Measurements from ENCODE around the gene TNNT3.

TNNT3 gene

GRCh38 chr11:1896468-1896867 lies 23.0 kb upstream of the TNNT3 start:
- no peak for DNase-seq (ENCODE audit: low read depth in 2 of 3, low spot score in 1 of 3)

DNA sequence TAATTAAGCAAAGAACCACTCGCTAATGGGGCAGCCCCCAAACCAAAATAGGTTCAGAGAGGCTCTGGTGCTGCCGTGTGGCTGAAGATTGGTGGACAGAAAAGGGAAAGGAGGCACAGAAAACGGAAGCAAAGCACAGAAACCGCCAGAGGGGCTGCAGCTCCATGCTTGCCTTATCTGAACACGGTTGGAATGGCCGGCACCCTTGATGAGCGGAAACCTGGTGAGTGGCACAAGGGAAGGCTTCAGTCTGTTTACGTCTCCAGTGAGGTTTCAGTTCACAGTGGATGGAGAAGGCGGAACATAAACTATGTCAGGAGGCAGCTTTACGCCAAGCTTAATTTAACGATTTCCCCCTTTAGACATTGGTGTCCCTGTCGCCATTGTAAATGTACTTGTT lies 22.6 kb upstream of the TNNT3 start:
- no peak for DNase-seq (ENCODE audit: low read depth in 2 of 3, low spot score in 1 of 3)

DNA sequence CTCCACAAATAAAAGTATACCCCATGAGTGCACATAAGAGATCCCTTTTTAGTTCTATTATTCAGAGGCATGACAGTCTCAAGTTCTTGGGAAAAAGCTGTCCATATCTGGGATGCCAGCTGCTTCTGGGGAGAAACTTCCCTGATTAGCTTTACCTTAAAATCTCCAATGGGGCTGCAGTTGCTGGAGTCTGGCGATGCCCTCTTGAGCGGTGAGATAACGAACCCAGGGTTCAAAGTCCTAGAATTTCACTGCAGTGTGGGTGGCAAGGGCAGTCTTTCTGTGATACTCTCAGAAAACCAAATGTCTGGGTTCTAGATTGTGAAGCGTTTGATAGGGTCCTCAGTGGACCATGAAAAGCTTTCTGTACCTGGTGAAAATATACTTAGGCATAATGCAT lies 20.4 kb upstream of the TNNT3 start:
- no peak for DNase-seq (ENCODE audit: low read depth in 2 of 3, low spot score in 1 of 3)

- no peak for DNase-seq (ENCODE audit: low read depth in 2 of 3, low spot score in 1 of 3)
Measured at GRCh38 chr11:1899686-1900085, 19.8 kb upstream of the TNNT3 start.

DNA sequence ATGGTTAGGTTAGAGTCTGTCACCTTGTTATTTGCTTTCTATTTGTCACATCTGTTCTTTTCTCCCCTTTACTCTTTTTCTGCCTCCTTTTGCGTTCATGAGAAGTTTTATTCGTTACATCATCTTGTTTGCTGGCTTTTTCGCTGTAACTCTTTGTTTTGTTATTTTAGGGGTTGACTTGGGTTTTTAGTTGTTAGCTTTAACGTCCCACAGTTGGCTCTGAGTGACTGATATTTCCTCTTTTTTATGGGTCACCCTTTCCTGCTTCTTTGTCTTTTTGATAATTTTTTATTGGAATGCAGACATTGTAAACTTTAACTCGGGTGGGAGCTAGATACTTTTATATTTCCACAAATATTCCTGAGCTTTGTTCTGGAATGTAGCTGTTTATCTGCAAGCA lies 13.3 kb upstream of the TNNT3 start:
- no peak for DNase-seq (ENCODE audit: low read depth in 2 of 3, low spot score in 1 of 3)

DNA sequence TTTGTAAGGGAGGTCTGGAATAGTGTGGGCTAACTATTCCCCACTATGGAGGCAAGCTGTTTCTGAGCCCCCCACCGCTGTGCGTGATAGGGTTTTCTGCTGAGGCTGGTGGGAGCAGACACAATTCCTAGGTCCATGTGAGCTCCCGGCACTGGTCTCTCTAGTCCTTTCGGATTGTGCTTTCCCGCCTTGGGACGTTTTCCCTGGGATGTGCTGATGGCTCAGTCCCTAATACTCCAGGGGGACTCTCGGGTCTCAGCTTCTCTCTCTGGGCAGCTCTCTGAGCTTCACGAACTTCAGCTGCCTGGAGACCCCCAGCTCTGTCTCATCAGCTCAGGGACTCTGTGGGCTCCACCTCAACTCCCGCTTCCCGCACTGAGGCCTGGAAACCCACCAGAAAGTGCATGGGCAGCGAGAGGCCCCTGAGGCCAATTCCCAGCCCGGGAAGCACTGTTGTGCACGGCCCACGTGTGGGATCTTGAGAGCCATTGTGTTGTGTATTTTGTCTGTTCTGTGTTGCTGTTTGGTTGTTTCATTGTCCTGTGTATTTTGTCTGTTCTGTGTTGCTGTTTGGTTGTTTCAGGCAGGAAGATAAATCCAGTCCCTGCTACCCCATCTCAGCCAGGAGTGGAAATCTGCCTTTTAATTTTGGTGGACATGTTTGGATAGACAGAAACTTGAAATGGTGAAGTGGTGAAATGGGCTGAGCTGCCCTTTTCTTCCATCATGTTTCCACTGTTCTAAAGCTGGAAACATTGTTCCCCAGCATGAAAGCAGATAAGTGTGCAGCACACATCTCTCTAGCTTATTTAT lies 12.7 kb upstream of the TNNT3 start:
- DNase-seq (ENCODE audit: low read depth in 2 of 3, low spot score in 1 of 3), result no peak

GRCh38 chr11:1908618-1909017 lies 10.9 kb upstream of the TNNT3 start:
- no peak for DNase-seq (ENCODE audit: low read depth in 2 of 3, low spot score in 1 of 3)

DNA sequence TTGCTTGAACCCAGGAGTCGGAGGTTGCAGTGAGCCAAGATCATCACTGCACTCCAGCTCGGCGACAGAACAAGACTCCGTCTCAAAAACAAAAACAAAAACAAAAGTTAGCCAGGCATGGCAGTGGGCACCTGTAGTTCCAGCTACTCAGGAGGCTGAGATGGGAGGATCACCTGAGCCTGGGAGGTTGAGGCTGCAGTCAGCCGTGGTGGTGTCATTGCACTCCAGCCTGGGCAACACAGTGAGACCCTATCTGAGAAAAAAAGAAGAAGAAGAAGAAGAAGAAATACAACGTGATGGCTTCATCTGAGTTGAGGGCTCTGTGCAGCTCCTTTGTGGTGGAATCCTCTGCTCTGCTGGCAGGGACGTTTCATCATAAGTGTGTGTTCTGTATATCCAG lies 10.0 kb upstream of the TNNT3 start:
- no peak for DNase-seq (ENCODE audit: low read depth in 2 of 3, low spot score in 1 of 3)

GRCh38 chr11:1912289-1912878 lies 7.1 kb upstream of the TNNT3 start:
- DNase-seq (ENCODE audit: low read depth in 2 of 3, low spot score in 1 of 3), result no peak

- no peak for DNase-seq (ENCODE audit: low read depth in 2 of 3, low spot score in 1 of 3)
Measured at GRCh38 chr11:1913271-1914060, 6.0 kb upstream of the TNNT3 start.

DNA sequence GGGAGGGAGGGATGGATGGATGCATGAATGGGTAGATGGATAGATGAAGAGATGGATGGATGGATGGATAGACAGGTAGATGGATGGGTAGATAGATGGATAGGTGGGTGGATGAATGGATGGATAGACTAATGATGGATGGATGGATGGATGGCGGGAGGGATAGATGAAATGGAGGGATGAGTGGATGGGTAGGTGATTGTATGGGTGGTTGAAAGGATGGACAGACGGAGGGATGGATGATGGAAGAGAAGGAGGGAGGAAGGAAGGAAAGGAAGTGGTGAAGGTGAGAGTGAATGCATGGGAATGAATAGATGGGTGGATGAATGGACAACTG lies 3.7 kb upstream of the TNNT3 start:
- DNase-seq (ENCODE audit: low read depth in 2 of 3, low spot score in 1 of 3), result no peak

GRCh38 chr11:1916132-1916985 lies 3.1 kb upstream of the TNNT3 start:
- no peak for DNase-seq (ENCODE audit: low read depth in 2 of 3, low spot score in 1 of 3)

- DNase-seq (ENCODE audit: low read depth in 2 of 3, low spot score in 1 of 3), result no peak
Measured at GRCh38 chr11:1916986-1917522, 2.4 kb upstream of the TNNT3 start.

DNA sequence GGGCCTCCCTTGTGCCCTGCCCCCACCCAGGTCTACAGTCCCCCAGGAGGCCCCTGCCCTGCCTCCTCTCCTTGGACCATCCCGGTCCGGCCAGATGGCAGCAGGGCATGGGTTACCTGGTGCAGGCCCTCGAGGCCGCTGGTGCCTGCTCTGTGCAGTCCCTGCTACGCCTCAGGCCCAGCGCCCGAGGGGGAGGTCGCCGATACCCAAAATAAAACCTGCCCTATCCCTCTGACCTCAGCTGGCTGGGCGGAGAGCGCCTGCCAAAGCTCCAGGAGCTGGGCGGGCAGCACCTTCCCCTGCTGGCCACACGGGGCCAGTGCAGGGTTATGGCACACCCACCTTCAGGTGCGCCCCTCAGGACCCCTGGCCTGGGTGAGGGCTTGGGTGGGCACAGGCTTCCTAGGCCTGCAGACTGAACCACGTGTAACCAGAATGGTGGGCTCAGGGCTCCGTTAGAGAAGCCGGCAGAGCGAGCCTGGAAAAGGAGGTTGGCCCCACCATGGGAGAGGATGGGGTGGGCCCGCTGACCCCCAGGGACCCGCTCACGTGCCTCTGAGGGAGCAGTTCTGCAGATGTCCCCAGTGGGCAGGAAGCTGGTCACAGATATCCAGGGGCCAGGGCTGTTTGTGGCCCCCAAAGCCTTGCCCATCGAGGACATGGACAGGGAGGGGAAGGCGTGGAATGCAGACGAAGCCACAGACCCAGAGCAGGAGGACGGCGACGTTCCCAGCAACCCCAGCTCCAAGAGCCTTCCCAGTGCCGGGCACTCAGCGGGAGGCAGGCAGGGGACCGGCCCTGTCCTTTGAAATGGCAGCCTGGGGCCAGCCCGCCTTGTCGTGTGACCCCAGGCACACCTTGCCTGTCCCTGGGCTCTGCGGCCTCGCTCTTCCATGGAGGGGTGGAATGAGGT lies 1.7 kb upstream of the TNNT3 start:
- DNase-seq (ENCODE audit: low read depth in 2 of 3, low spot score in 1 of 3), result no peak

GRCh38 chr11:1918436-1919315 lies 827 bp upstream of the TNNT3 start:
- DNase-seq (ENCODE audit: low read depth in 2 of 3, low spot score in 1 of 3), result no peak

DNA sequence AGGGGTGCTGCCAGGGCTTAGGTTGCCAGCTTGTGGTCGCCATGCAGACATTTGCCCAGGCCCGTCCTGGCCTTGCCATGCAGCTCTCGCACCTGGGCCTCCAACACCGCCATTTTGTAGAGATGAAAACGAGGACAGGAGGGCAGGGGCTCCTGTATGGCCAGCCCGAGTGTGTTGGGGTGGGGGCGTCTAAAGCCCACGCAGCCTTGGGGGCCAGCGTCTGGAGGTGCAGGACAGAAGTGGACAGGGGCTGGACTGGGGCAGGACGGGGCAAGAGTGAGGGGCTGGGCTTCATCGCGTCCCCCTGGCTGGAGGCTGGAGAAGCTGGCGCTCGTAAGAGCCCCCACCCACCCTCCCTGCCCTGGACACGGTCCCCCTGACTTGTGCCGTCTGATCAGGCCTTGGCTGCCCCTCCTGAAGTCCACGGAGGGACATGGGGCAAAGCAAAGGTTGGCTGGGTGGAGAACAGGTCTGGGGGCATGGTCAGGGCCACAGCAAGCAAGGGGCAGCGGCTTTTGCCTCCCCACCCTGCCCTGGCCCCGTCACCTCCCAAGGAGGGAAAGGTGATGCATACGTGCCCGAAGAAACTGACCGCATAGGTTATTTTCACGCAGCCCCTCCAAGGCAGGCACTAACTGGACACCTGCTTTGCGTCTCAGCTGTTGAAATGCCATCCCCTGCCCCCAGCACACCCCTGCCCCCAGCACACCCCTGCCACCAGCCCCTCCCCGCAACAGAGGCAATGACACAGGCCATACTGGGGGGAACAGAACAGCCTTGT lies 815 bp downstream of the TNNT3 start:
- DNase-seq (ENCODE audit: low read depth in 2 of 3, low spot score in 1 of 3), result no peak

GRCh38 chr11:1920909-1921573 lies 1.5 kb downstream of the TNNT3 start:
- DNase-seq (ENCODE audit: low read depth in 2 of 3, low spot score in 1 of 3), result no peak

Data from stimulated activated CD4-positive, alpha-beta T cell treated with anti-CD3 and anti-CD28 coated beads, Interleukin-12 subunit alpha, Interleukin-12 subunit beta, amount 100 ng/mL, for 48 hours (primary cell).